ENCODE measurements around the gene WAPL.

- TF ChIP-seq EP300 (IDR thresholded peaks at IDR 0.05) (no peak), POLR2AphosphoS5 (IDR thresholded peaks at IDR 0.05) (no peak), CTCF (IDR thresholded peaks at IDR 0.05) (no peak)
Observed at GRCh38 chr10:86506062-86506461, 15.5 kb downstream of the WAPL start.
